DMS53 (cell line): ENCODE measurements around the gene PPL.
"Not testable (repeated sequence)": the region's sequence is repeated elsewhere in the genome, so short reads cannot be mapped to it uniquely, and the experiment has no call there.

Source experiments
- DNase-seq: peaks from one replicate; lab custom pipeline; 2025; lab: John Stamatoyannopoulos, UW

PPL gene

DNA sequence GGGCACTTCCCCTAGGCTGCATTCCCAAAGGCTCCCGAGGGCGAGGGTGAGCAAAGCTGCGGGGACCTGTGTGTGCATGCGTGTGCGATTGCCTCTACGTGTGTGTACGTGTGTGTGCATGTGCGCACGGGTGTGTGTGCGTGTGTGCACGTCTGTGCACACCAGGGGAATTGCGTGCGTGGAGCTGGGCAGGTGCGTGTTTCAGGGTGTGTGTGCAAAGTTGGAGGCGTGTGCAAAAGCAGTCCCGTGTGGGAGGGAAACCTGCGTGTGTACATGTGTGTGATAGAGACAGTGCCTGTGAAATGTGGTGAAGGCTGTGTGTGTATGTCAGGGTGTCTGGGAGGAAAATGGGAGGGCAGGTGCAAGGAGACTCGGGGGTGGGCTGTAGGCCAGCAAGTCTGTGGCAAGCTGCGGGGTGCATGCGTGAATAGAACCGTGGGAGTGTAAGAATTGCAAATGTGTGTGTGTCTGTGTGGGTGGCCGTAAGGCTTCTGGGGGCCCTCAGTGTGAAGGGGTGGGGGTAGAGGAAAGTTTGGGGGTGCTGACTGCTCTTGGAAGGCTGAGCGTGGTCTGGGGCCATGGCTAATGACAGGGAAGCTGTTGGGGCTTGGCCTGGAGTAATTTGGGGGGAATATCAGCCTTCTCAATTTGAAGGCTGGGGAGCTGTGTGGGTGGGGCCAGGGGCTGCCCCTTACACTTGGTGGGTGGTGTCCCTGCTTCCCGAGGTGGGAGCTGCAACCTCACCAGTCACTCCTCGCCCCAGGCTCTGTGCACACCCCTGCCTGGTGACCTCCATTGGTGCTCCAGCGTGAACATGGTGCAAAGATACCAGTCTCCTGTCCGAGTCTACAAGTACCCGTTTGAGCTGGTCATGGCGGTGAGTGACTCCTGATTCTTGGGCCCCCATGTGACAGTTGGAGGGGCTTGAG lies 21.8 kb upstream of the PPL start:
- DNase-seq: no peak

DNA sequence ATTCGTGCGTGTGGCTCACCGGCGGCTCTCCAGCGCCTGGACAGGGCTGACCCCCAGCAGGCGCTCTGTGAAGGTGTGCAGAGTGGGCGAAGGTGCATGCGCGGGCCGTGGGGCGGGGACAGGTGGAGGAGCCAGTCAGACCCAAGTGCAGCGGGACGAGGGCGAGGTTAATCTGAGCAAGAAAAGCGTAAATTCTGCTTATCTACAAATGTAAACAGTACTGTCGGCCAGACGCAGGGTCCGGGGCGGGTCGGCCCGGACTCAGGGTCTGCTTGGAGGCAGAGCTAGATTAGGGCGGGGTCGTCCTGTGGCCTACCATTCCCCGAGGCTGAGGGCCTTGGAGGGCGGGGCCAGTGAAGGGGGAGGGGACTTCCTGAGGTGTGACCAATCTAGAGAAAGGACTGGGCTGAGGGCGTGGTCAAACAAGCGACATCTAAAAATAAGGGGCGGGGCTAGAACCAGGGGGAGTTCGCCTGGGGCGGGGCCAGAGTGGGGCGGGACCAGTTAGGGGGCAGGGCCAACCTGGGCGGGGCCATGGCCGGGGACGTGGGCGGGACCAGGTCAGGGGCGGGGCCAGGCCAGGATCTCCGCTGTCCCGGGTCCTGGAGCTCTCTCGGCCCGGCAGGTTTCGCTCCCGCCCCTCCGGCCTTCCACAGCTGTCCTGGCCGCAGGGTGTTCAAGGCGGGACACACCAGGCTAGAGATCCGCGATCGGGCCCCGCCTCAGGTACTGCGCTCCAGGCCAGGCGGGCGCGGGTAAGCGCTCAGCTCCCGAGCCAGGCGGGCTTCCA lies 21.0 kb upstream of the PPL start, which contains the start of gene SEC14L5:
Gene SEC14L5, plus strand, starts transcription at position 611 of the 790 bp plus-strand sequence. CDS start 994 bp downstream, outside the sequence.
- DNase-seq: peak; percentile 98

- DNase-seq: peak; percentile 85
These were observed 20.4 kb upstream of the PPL start for GRCh38 chr16:4957420-4957719.

GRCh38 chr16:4954714-4955113 lies 17.8 kb upstream of the PPL start:
- no peak for DNase-seq

GRCh38 chr16:4951583-4951982 lies 14.6 kb upstream of the PPL start:
- DNase-seq: not testable (repeated sequence)

DNA sequence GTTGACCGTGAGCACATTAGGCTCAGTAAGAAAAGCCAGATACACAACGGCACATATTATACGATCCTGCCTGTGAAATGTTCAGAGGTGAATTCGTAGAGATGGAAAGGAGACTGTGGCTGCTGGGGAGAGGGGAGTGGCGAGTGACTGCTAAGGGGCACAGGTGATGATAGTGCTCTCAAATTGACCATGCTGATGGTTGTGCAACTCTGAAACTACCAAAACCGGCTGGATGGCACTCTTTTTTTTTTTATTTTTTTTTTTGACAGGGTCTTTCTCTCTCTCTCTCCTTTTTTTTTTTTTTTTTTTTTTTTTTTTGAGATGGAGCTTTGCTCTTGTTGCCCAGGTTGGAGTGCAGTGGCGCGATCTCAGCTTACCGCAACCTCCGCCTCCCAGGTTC lies 13.0 kb upstream of the PPL start:
- DNase-seq: no peak

DNA sequence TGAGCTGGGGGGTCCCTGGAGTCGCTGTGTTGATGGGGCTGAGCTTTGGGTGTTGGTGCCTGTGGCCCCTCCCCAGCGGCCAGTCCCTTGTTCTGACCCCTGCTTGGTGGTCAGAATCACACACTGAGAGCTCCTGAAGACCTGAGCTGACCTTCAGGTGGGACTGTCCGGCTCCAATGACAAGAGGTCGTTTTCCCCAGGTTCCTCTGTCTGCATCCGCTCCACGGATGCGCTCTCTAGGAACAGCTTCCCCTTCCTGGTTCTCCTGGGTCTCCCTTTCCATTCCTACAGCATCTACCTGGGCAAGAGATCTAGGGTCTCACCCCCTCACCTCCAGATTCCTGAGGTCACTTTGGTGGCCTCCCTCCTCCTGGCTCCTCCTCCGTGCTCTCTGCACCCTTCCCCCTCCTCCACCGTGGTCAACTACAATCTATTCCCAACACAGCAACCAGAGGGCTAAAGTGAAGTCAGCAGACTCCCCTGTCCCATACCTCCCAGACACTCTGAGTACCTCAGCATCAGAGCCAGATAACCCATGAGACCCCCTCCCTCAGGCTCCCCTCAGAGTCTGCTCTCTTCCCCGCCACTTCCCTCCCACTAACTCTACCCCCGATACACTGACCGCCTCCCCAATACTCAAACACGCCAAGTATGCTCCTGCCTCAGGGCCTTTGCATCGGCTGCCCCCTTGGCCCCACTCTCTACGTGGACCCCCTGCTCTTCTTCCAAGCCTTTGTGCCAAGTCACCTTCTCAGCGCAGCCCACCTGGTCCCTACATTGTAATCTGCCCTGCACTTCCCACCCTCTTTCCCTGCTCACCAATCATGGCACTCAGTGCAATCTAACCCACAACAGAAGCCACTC lies 12.2 kb upstream of the PPL start:
- no peak for DNase-seq

DNA sequence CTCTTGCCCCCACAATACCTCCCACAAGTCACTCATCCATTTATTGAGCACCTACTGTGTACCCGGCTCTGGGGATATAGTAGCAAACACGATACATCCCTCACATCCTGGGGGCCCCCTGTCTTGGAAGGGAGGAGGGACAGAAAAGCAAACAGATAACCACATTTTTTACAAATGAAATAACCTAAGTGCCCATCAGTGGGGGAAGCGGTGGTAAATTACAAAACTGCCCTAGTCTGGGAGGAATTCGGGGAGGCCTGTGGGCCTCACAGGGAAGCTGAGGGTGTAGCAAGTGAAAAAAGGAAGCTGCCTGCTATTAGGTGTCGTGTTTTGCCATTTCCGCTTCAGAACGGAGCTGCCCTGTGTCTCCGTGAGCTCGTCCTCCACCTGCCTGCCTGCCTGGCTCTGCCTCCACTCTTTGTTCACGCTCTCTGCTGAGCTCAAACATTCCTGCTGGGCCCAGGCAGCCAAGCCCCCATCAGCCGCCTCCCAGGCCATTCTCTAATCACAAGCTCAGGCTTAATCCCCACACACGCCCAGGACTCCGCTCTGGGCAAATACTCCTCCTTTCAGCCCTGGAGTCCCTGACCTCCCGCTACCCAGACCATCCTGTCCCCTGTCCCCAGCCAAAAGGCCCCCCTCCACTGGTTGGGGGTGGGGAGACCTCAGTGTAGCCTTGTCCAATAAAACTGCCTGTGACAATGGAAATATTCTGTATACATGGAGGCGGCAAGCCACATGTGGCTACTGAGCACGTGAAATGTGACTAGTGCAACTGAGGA lies 11.0 kb upstream of the PPL start:
- DNase-seq: peak; percentile 45

- DNase-seq: no peak
These were observed 10.0 kb upstream of the PPL start for GRCh38 chr16:4946917-4947316.

- peak; percentile 56 for DNase-seq
These were observed 8.9 kb upstream of the PPL start for GRCh38 chr16:4945560-4946502.

- DNase-seq: peak; percentile 95
These were observed 7.7 kb upstream of the PPL start for GRCh38 chr16:4944333-4945281.

DNA sequence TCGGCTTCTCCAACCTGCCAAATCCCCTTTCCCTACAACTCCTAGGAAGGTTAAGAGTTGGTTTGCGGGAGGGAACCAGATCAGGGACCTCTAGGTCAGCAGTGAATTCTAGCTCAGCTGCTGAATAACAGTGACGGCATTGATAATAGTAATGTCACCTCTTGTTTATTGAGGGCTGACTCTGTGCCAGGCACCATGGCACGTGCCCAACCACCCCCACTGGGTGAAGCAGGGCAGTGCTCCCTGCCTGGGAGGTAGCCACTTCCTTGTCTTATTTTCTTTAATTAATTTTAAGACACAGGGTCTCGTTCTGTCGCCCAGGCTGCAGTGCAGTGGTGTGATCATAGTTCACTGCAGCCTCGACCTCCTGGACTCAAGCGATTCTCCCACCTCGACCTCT lies 5.5 kb upstream of the PPL start:
- no peak for DNase-seq

- DNase-seq: peak; percentile 28
These were observed 3.8 kb upstream of the PPL start for GRCh38 chr16:4940719-4941118.

DNA sequence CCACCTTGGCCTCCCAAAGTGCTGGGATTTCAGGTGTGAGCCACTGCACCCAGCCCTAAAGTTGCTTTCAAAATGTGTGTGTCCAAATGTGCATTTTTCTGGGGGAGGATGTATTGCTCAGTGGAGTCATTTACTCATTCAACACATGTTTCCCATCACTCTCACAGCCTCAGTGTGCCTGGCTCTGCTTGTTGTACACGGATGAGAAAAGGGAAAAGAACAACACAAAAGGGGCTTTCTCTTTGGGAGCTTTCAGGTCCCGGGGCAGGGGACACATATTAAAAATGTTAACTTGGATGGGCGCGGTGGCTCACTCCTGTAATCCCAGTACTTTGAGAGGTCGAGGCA lies 1.7 kb upstream of the PPL start:
- no peak for DNase-seq

- DNase-seq: peak; percentile 39
These were observed 1.1 kb upstream of the PPL start for GRCh38 chr16:4937782-4938682.

- DNase-seq: peak; percentile 71
These were observed 562 bp downstream of the PPL start for GRCh38 chr16:4936181-4936990.

- DNase-seq: no peak
These were observed 1.6 kb downstream of the PPL start for GRCh38 chr16:4935241-4935855.
